ENCODE measurements around the gene FNDC11.
"Not testable (repeated sequence)": the region's sequence is repeated elsewhere in the genome, so short reads cannot be mapped to it uniquely, and the experiment has no call there.

FNDC11 gene

GRCh38 chr20:63585616-63586565 lies 31.9 kb downstream of the FNDC11 start:
- DNase-seq: no peak

- no peak for DNase-seq
Measured at GRCh38 chr20:63586797-63587196, 32.8 kb downstream of the FNDC11 start.

- no peak for DNase-seq
Measured at GRCh38 chr20:63587256-63587655, 33.3 kb downstream of the FNDC11 start.

- no peak for DNase-seq
Measured at GRCh38 chr20:63587776-63588591, 34.0 kb downstream of the FNDC11 start.

- DNase-seq: no peak
Measured at GRCh38 chr20:63588641-63589041, 34.7 kb downstream of the FNDC11 start.

- DNase-seq: no peak
Measured at GRCh38 chr20:63589261-63590217, 35.6 kb downstream of the FNDC11 start.

GRCh38 chr20:63590218-63591146 lies 36.5 kb downstream of the FNDC11 start:
- no peak for DNase-seq

- no peak for DNase-seq
Measured at GRCh38 chr20:63591147-63591533, 37.2 kb downstream of the FNDC11 start.

- no peak for DNase-seq
Measured at GRCh38 chr20:63591786-63592355, 37.9 kb downstream of the FNDC11 start.

- no peak for DNase-seq
Measured at GRCh38 chr20:63592661-63593060, 38.7 kb downstream of the FNDC11 start.

- DNase-seq: no peak
Measured at GRCh38 chr20:63594043-63594561, 40.1 kb downstream of the FNDC11 start.

- no peak for DNase-seq
Measured at GRCh38 chr20:63595416-63596127, 41.6 kb downstream of the FNDC11 start.

GRCh38 chr20:63596423-63596822 lies 42.5 kb downstream of the FNDC11 start:
- DNase-seq: no peak

GRCh38 chr20:63597651-63598478 lies 43.9 kb downstream of the FNDC11 start:
- DNase-seq: no peak

- no peak for DNase-seq
Measured at GRCh38 chr20:63598479-63599395, 44.8 kb downstream of the FNDC11 start.

- DNase-seq: no peak
Measured at GRCh38 chr20:63599396-63600050, 45.6 kb downstream of the FNDC11 start.

- DNase-seq: not testable (repeated sequence)
Measured at GRCh38 chr20:63601679-63602078, 47.7 kb downstream of the FNDC11 start.

- DNase-seq: no peak
Measured at GRCh38 chr20:63602321-63602720, 48.4 kb downstream of the FNDC11 start.

Data from NCI-H524 treated with DMSO at 0.1 percent for 48 hours (cell line).